Endodermal cell (in vitro differentiated cells): ENCODE measurements around the gene UNC5C. TPM values are rescaled to one million over a fixed set of nuclear protein-coding genes. Genes with fewer than 3 reads are reported as not detected.

ENCODE experiments used
- DNase-seq: peaks from one replicate; pipeline ENCODE4 v3.0.0-alpha.2; 2017
- H3K27ac ChIP-seq: 2 replicates; pipeline ENCODE4 v1.5.1; 2013; ENCODE audit warnings: mild to moderate bottlenecking, low read depth, low read length, moderate library complexity
- H3K27me3 ChIP-seq: 2 replicates; pipeline ENCODE4 v1.6.1; 2013; ENCODE audit warnings: mild to moderate bottlenecking, low read length, moderate library complexity; ENCODE audit not compliant: insufficient read depth, control insufficient read depth, poor library complexity, severe bottlenecking
- H3K36me3 ChIP-seq: 2 replicates; pipeline ENCODE4 v1.7.0; 2013; ENCODE audit warnings: mild to moderate bottlenecking, low read length, moderate library complexity; ENCODE audit not compliant: control insufficient read depth, insufficient read depth
- H3K4me1 ChIP-seq: one replicate; pipeline ENCODE4 v1.7.0; 2013; ENCODE audit warnings: low read length; ENCODE audit not compliant: control insufficient read depth, insufficient read depth
- H3K4me3 ChIP-seq: 2 replicates; pipeline ENCODE4 v1.5.1; 2013; ENCODE audit warnings: mild to moderate bottlenecking, low read length, moderate library complexity
- H3K9ac ChIP-seq: 2 replicates; pipeline ENCODE4 v1.6.1; 2013; ENCODE audit warnings: mild to moderate bottlenecking, low read length, moderate library complexity; ENCODE audit not compliant: poor library complexity, severe bottlenecking; ENCODE audit errors: extremely low read depth
- H3K9me3 ChIP-seq: 2 replicates; pipeline ENCODE4 v1.6.1; 2013; ENCODE audit warnings: mild to moderate bottlenecking, low read length, moderate library complexity; ENCODE audit not compliant: control insufficient read depth
- H3K27ac Mint-ChIP-seq: 2 replicates; pipeline ENCODE4 v1.8.0; 2020; ENCODE audit warnings: mixed read lengths
- H3K27me3 Mint-ChIP-seq: 2 replicates; pipeline ENCODE4 v1.8.0; 2021; ENCODE audit warnings: mild to moderate bottlenecking, mixed read lengths; ENCODE audit not compliant: insufficient read depth
- H3K36me3 Mint-ChIP-seq: 2 replicates; pipeline ENCODE4 v1.8.0; 2020; ENCODE audit warnings: low read depth, mixed read lengths
- H3K4me1 Mint-ChIP-seq: 2 replicates; pipeline ENCODE4 v1.8.0; 2020; ENCODE audit warnings: mixed read lengths
- H3K4me3 Mint-ChIP-seq: 2 replicates; pipeline ENCODE4 v1.8.0; 2020; ENCODE audit warnings: mild to moderate bottlenecking, moderate library complexity, mixed read lengths
- H3K9me3 Mint-ChIP-seq: 2 replicates; pipeline ENCODE4 v1.8.0; 2020; ENCODE audit warnings: mild to moderate bottlenecking, mixed read lengths
- CTCF ChIP-seq: fragments of 200-600 bp; sonication (generic); conservative IDR thresholded peaks from 2 replicates; pipeline ENCODE4 v1.5.0; 2021; ENCODE audit warnings: antibody characterized with exemption, mild to moderate bottlenecking
- WGBS, 2 experiments: methylation state at CpG; one replicate each; pipeline versions ENCODE4 v1.1.5 to v1.1.7; 2013; ENCODE audit warnings: missing lambda C conversion rate in 2 of 2, mixed read lengths in 1 of 2; ENCODE audit not compliant: insufficient coverage in 1 of 2, insufficient read length in 1 of 2; 5-methylcytosine and 5-hydroxymethylcytosine counted together
- total RNA-seq, 2 donors: library from RNA; stranded (reverse); fragmentation: NEBNext Ultra II Directional in 1 of 2; extraction: Animal tissue kit (Norgen Biotek cat#: 25700) in 1 of 2; gene quantifications; 2 replicates in 1 of 2; 3 replicates in 1 of 2; pipeline ENCODE4 v1.2.1, GENCODE V29; 2021

The UNC5C gene
- total RNA-seq, 2 donors from 2014 or later: 2.0 to 7.2 TPM

GRCh38 chr4:95224402-95224801 is 324.4 kb downstream of the UNC5C start:
- H3K4me3 ChIP-seq: no peak overlapping the region
- H3K27ac ChIP-seq: no peak overlapping the region
- 87% methylated on average over 3 of the region's 3 CpGs; no CpG with 5 or more reads in 1 of the 2 experiments for WGBS, 2 experiments
- no peak overlapping the region for H3K27ac Mint-ChIP-seq
- H3K9me3 Mint-ChIP-seq: no peaks in the 10 kb centered on the region
- no peaks in the 10 kb centered on the region for H3K27me3 ChIP-seq
- no peaks in the 10 kb centered on the region for H3K4me1 Mint-ChIP-seq
- peaks cover 3% of the 10 kb centered on the region for H3K36me3 Mint-ChIP-seq
- H3K9me3 ChIP-seq: no peaks in the 10 kb centered on the region
- no peak overlapping the region for H3K4me3 Mint-ChIP-seq
- H3K9ac ChIP-seq: no peak overlapping the region
- H3K27me3 Mint-ChIP-seq: peaks cover 2% of the 10 kb centered on the region
- H3K4me1 ChIP-seq: no peaks in the 10 kb centered on the region
- H3K36me3 ChIP-seq: no peaks in the 10 kb centered on the region
- no peak for DNase-seq
- TF ChIP-seq CTCF: no peak

- no peaks in the 10 kb centered on the region for H3K4me1 Mint-ChIP-seq
- H3K9me3 Mint-ChIP-seq: no peaks in the 10 kb centered on the region
- H3K4me1 ChIP-seq: no peaks in the 10 kb centered on the region
- no peak overlapping the region for H3K9ac ChIP-seq
- 78% methylated on average over 1 of the region's 1 CpG; no CpG with 5 or more reads in 1 of the 2 experiments for WGBS, 2 experiments
- H3K27ac Mint-ChIP-seq: no peak overlapping the region
- H3K4me3 ChIP-seq: no peak overlapping the region
- no peak overlapping the region for H3K27ac ChIP-seq
- DNase-seq: no peak
- H3K36me3 ChIP-seq: no peaks in the 10 kb centered on the region
- peaks cover 8% of the 10 kb centered on the region for H3K36me3 Mint-ChIP-seq
- TF ChIP-seq CTCF: no peak
- no peaks in the 10 kb centered on the region for H3K27me3 ChIP-seq
- H3K9me3 ChIP-seq: no peaks in the 10 kb centered on the region
- peaks cover 2% of the 10 kb centered on the region for H3K27me3 Mint-ChIP-seq
- H3K4me3 Mint-ChIP-seq: no peak overlapping the region
These were observed 328.3 kb downstream of the UNC5C start for GRCh38 chr4:95220205-95221175.

GRCh38 chr4:95219109-95219508 is 329.7 kb downstream of the UNC5C start:
- H3K4me1 Mint-ChIP-seq: no peaks in the 10 kb centered on the region
- no peaks in the 10 kb centered on the region for H3K36me3 ChIP-seq
- no peak overlapping the region for H3K4me3 Mint-ChIP-seq
- H3K4me1 ChIP-seq: no peaks in the 10 kb centered on the region
- no peak overlapping the region for H3K27ac Mint-ChIP-seq
- H3K4me3 ChIP-seq: no peak overlapping the region
- H3K27me3 Mint-ChIP-seq: peaks cover 3% of the 10 kb centered on the region
- no peak overlapping the region for H3K9ac ChIP-seq
- WGBS, 2 experiments: 90 to 92% methylated on average over 3 to 5 of the region's 5 CpGs
- H3K9me3 ChIP-seq: no peaks in the 10 kb centered on the region
- H3K9me3 Mint-ChIP-seq: no peaks in the 10 kb centered on the region
- H3K27ac ChIP-seq: no peak overlapping the region
- no peak for DNase-seq
- TF ChIP-seq CTCF: no peak
- H3K36me3 Mint-ChIP-seq: peaks cover 8% of the 10 kb centered on the region
- H3K27me3 ChIP-seq: peaks cover 6% of the 10 kb centered on the region
